A549 (cell line): ENCODE data around the gene ACYP1.

Source experiments
- ESRRA ChIP-seq: fragments of 150-350 bp; IDR thresholded peaks from 2 replicates; pipeline ENCODE4 v1.6.1; 2014; ENCODE audit warnings: mild to moderate bottlenecking, low read length, borderline replicate concordance
- POLR2A ChIP-seq: IDR thresholded peaks from 2 replicates; pipeline ENCODE4 v1.6.1; 2012; ENCODE audit warnings: mild to moderate bottlenecking, low read length
- RFX5 ChIP-seq: fragments of 450-650 bp; IDR thresholded peaks from 2 replicates; pipeline ENCODE4 v1.7.1; 2014; ENCODE audit warnings: antibody characterized with exemption, mild to moderate bottlenecking, moderate library complexity

DNA sequence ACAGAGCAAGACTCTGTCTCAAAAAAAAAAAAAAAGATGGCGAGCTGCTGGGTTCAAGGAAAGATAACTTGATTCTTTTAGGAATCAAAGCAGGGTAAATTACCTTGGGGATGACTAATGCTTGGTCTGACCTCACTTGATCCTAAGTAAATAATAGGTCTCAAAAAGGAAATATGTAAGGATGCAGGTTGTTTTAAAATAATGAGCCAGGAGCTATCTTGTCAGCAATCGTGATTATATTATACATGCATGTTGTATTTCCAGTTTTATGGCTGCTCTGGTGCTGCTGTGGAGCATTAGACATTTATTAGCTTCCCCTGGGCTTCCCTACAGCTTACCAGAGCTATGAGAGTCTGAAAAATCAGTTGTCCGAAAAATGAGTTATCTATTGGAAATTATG lies 58.5 kb downstream of the ACYP1 start:
- TF ChIP-seq RFX5, result no peak
- TF ChIP-seq ESRRA, result no peak
- no peak for TF ChIP-seq POLR2A
